ENCODE results near the gene CC2D1A.

Gene CC2D1A

DNA sequence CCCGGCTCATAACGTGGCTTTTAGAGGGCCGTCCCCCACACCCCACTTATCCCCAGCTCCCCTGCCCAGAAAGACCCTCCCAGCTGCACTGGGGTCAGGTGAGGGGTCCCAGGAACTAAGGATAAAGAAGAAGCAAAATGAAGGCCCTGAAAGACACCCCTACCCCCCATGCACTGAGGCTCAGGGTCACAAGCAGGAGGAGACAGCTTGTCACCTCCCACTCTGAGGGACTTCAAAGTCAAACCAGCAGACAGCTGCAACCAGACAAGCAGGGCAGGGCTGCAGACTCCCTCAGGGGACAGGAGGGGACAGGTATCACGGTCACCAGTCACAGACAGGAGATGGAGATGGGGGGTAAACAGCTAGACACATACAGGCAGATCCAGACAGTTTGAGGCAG, 35.1 kb upstream of the CC2D1A start:
- DNase-seq (ENCODE audit: low read depth) = no peak
- no peak overlapping the region for H3K4me3 ChIP-seq (ENCODE audit: control insufficient read depth, low read depth, low read length)
- no peak for TF ChIP-seq CTCF (IDR thresholded peaks at IDR 0.05; ENCODE audit: control insufficient read depth, insufficient read depth, low read depth, low read length, missing control alignments)

DNA sequence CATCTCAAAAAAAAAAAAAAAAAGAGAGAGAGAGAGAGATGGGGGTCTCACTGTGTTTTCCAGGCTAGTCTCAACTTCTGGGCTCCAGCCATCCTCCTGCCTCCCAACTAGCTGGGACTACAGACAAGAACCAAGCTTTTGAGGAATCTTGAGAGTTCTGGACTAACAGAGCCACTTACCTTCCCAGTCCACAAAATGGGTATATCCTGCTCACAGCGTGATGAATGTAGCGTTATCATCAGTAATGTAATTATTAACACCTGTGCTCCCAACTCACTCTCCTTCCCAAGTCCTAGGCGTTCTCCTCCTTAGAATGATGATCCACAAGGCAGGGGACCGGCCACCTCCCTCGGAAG, 33.7 kb upstream of the CC2D1A start:
- no peak for TF ChIP-seq CTCF (IDR thresholded peaks at IDR 0.05; ENCODE audit: control insufficient read depth, insufficient read depth, low read depth, low read length, missing control alignments)
- no peak overlapping the region; the same call in 1 of the 2 replicates for H3K4me3 ChIP-seq (ENCODE audit: control insufficient read depth, low read depth, low read length)
- DNase-seq (ENCODE audit: low read depth) = no peak

GRCh38 chr19:13872695-13873389, 33.2 kb upstream of the CC2D1A start:
- peak overlapping the region; percentile 31 for H3K4me3 ChIP-seq (ENCODE audit: control insufficient read depth, low read depth, low read length)
- no peak for DNase-seq (ENCODE audit: low read depth)
- peak; percentile 13 for TF ChIP-seq CTCF (IDR thresholded peaks at IDR 0.05; ENCODE audit: control insufficient read depth, insufficient read depth, low read depth, low read length, missing control alignments)

DNA sequence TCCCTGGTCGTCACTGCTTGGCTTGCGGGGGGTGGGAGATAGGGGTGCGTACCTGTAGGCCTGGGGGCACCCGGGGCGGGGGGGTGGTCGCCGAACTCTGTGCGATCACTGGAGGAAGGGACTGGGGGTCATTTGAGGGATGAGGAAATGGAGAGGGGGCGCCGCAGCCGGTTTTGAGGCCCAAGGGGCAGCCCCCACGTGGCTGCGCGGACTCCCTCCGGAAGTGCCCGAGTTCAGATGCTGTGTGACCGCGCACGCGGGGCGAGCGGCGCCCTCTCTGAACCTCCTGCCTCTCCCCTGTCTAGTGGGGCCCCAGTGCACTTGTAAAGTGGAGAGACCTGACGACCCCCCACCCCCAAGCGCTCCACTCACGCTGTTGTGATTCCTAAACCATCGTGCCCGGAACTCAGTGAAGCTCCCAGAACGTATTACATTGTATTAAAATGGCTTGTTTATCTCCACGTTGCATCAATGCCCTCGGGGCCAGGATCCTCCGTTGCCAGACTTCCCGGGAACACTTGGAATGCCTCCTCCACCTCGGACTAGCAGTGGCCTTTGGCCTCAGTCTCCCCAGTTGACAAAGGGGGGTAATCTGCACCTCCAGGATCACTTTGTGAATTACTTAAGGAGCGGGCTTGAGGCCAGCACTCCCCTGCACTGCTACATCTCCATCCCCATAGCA, 32.0 kb upstream of the CC2D1A start:
- TF ChIP-seq CTCF (IDR thresholded peaks at IDR 0.05; ENCODE audit: control insufficient read depth, insufficient read depth, low read depth, low read length, missing control alignments) = no peak
- DNase-seq (ENCODE audit: low read depth) = no peak
- no peak overlapping the region for H3K4me3 ChIP-seq (ENCODE audit: control insufficient read depth, low read depth, low read length)

DNA sequence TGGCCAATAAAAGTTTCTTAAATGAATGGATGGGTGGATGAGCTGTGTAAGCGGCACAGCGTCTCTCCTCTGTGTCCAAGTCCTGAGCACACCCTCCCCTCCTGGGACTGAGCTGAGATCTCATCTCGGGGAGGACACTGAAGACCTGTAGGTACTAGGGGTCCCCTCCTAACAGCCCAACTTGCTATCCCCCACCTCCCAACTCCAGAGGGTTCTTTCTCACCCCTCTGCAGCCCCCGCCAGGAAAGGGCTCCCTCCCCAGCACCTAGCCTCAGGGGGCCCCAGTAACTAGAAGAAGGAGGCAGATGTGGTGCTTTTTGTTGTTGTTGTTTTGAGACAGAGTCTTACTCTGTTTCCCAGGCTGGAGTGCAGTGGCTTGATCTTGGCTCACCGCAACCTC, 30.2 kb upstream of the CC2D1A start:
- no peak overlapping the region for H3K4me3 ChIP-seq (ENCODE audit: control insufficient read depth, low read depth, low read length)
- TF ChIP-seq CTCF (IDR thresholded peaks at IDR 0.05; ENCODE audit: control insufficient read depth, insufficient read depth, low read depth, low read length, missing control alignments) = no peak
- DNase-seq (ENCODE audit: low read depth) = no peak

DNA sequence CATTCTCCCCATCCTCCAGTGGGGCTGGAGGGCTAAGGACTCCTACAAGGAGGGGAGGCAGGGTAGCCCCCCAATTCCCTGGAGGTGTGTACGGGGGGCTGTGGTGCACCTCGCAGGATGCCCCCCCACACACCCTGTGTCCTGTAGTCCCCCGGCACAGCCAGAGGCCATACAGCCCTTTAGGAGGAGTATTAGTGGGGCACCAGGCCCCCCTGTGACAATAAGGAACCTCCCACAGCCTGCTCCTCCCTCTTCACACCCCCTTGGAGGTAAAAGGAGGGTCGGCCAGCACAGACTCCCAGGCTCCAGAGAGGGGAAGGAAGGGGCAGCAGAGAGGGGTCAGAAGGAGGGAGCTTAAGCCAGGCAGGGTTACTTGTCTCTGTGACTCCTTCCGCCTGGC, 29.2 kb upstream of the CC2D1A start, which contains the start of gene NANOS3:
TSS of gene NANOS3 (plus strand) at position 301 of the 400 bp plus-strand sequence. CDS start 115 bp downstream, outside the sequence.
- no peak for DNase-seq (ENCODE audit: low read depth)
- no peak within 1 kb of the TSS for H3K4me3 ChIP-seq (ENCODE audit: control insufficient read depth, low read depth, low read length)
- no peak for TF ChIP-seq CTCF (IDR thresholded peaks at IDR 0.05; ENCODE audit: control insufficient read depth, insufficient read depth, low read depth, low read length, missing control alignments)

Data from AG09309 (cell line).